ENCODE measurements around the gene ASPN. TPM values are rescaled to one million over a fixed set of nuclear protein-coding genes. Genes with fewer than 3 reads are reported as not detected.

ASPN gene
- total and polyA plus RNA-seq, 2 donors (not counting 3 experiments of a cell fraction or from before 2014, with no cell fraction given), result not detected

GRCh38 chr9:92508018-92508820, 25.9 kb upstream of the ASPN start:
- Histone ChIP-seq H3K4me3 (replicated peaks in 1 of 3; ENCODE audit: insufficient read depth in 1 of 3, low read depth in 1 of 3, low read length in 3 of 3) (no peak overlapping the region), H3K9ac (replicated peaks; ENCODE audit: extremely low read depth, insufficient read depth, low read length) (no peak overlapping the region), H3K36me3 (ENCODE audit: control insufficient read depth in 2 of 2, extremely low read depth in 1 of 2, insufficient read depth in 2 of 2, low read length in 2 of 2) (no peaks in the 10 kb centered on the region), H3K79me2 (ENCODE audit: control insufficient read depth, insufficient read depth, low read length) (no peaks in the 10 kb centered on the region), H2AFZ (ENCODE audit: low read depth, low read length) (no peak overlapping the region), H3K4me1 (ENCODE audit: control insufficient read depth, extremely low read depth, insufficient read depth, low read length) (no peaks in the 10 kb centered on the region), H4K20me1 (replicated peaks; ENCODE audit: control insufficient read depth, extremely low read depth, insufficient read depth, low read length) (no peaks in the 10 kb centered on the region), H3K9me1 (replicated peaks; ENCODE audit: control insufficient read depth, extremely low read depth, insufficient read depth, low read length) (no peaks in the 10 kb centered on the region), H3K27me3 (ENCODE audit: control insufficient read depth in 2 of 2, insufficient read depth in 2 of 2, low read length in 2 of 2) (no peaks in the 10 kb centered on the region), H3K27ac (ENCODE audit: insufficient read depth, low read depth, low read length) (no peak overlapping the region), H3K9me3 (replicated peaks; ENCODE audit: control insufficient read depth, insufficient read depth, low read length) (no peaks in the 10 kb centered on the region), H3K4me2 (ENCODE audit: insufficient read depth, low read length) (no peak overlapping the region)
- no peak for TF ChIP-seq CTCF (IDR thresholded peaks at IDR 0.05; ENCODE audit: extremely low read depth in 1 of 2, insufficient read depth in 1 of 2, low read depth in 1 of 2, low read length in 2 of 2)
- no peak for TF ChIP-seq POLR2AphosphoS5 (IDR thresholded peaks at IDR 0.05; ENCODE audit: insufficient read depth, low read depth, low read length)
- TF ChIP-seq POLR2A (IDR thresholded peaks at IDR 0.05; ENCODE audit: low read depth, low read length), result no peak
- no peak for TF ChIP-seq MYC (IDR thresholded peaks at IDR 0.05; ENCODE audit: low read depth, low read length)
- TF ChIP-seq GATA2 (IDR thresholded peaks at IDR 0.05; ENCODE audit: insufficient read depth, insufficient read length, low read depth, low read length), result no peak
- dilution Hi-C loops (cut with MboI; ENCODE audit: extremely low pct_ligation_motif_present, low sequenced_read_pairs) (no loop called here), intact Hi-C loops (cut with micrococcal nuclease) (no loop called here)
- no TSS peak for BruUV-seq (replicated peaks)
- POLR2A ChIA-PET, result no interaction called here
- CTCF ChIA-PET, result no interaction called here
- DNase-seq (ENCODE audit: low read depth, low spot score) (no peak), FAIRE-seq (no peak)

- Histone ChIP-seq H3K4me1 (ENCODE audit: control insufficient read depth, extremely low read depth, insufficient read depth, low read length) (no peaks in the 10 kb centered on the region), H3K9me1 (replicated peaks; ENCODE audit: control insufficient read depth, extremely low read depth, insufficient read depth, low read length) (no peaks in the 10 kb centered on the region), H2AFZ (ENCODE audit: low read depth, low read length) (no peak overlapping the region), H3K79me2 (ENCODE audit: control insufficient read depth, insufficient read depth, low read length) (no peaks in the 10 kb centered on the region), H3K4me2 (ENCODE audit: insufficient read depth, low read length) (no peak overlapping the region), H4K20me1 (replicated peaks; ENCODE audit: control insufficient read depth, extremely low read depth, insufficient read depth, low read length) (no peaks in the 10 kb centered on the region), H3K27me3 (ENCODE audit: control insufficient read depth in 2 of 2, insufficient read depth in 2 of 2, low read length in 2 of 2) (no peaks in the 10 kb centered on the region), H3K9me3 (replicated peaks; ENCODE audit: control insufficient read depth, insufficient read depth, low read length) (no peaks in the 10 kb centered on the region), H3K4me3 (replicated peaks in 1 of 3; ENCODE audit: insufficient read depth in 1 of 3, low read depth in 1 of 3, low read length in 3 of 3) (no peak overlapping the region), H3K27ac (ENCODE audit: insufficient read depth, low read depth, low read length) (no peak overlapping the region), H3K9ac (replicated peaks; ENCODE audit: extremely low read depth, insufficient read depth, low read length) (no peak overlapping the region), H3K36me3 (ENCODE audit: control insufficient read depth in 2 of 2, extremely low read depth in 1 of 2, insufficient read depth in 2 of 2, low read length in 2 of 2) (no peaks in the 10 kb centered on the region)
- FAIRE-seq (no peak), DNase-seq (ENCODE audit: low read depth, low spot score) (no peak)
- POLR2A ChIA-PET, result no interaction called here
- dilution Hi-C loops (cut with MboI; ENCODE audit: extremely low pct_ligation_motif_present, low sequenced_read_pairs) (no loop called here), intact Hi-C loops (cut with micrococcal nuclease) (no loop called here)
- no peak for TF ChIP-seq JUN (IDR thresholded peaks at IDR 0.05; ENCODE audit: borderline replicate concordance, insufficient read depth, insufficient read length, low read depth)
- TF ChIP-seq MYC (IDR thresholded peaks at IDR 0.05; ENCODE audit: low read depth, low read length), result no peak
- no peak for TF ChIP-seq CTCF (IDR thresholded peaks at IDR 0.05; ENCODE audit: extremely low read depth in 1 of 2, insufficient read depth in 1 of 2, low read depth in 1 of 2, low read length in 2 of 2)
- TF ChIP-seq GATA2 (IDR thresholded peaks at IDR 0.05; ENCODE audit: insufficient read depth, insufficient read length, low read depth, low read length), result no peak
- no peak for TF ChIP-seq FOS (IDR thresholded peaks at IDR 0.05; ENCODE audit: borderline replicate concordance, insufficient read depth, low read length)
- TF ChIP-seq POLR2A (IDR thresholded peaks at IDR 0.05; ENCODE audit: low read depth, low read length), result no peak
- no peak for TF ChIP-seq EZH2 (IDR thresholded peaks at IDR 0.05; ENCODE audit: borderline replicate concordance, low read depth, low read length, severe bottlenecking)
- no peak for TF ChIP-seq MAX (IDR thresholded peaks at IDR 0.05; ENCODE audit: insufficient read depth, insufficient read length)
- no peak for TF ChIP-seq POLR2AphosphoS5 (IDR thresholded peaks at IDR 0.05; ENCODE audit: insufficient read depth, low read depth, low read length)
- CTCF ChIA-PET, result no interaction called here
- BruUV-seq (replicated peaks), result no TSS peak
Observed at GRCh38 chr9:92507496-92507895, 25.2 kb upstream of the ASPN start.

Measured in endothelial cell of umbilical vein (primary cell).